ENCODE measurements around the gene SYT9.

The SYT9 gene

GRCh38 chr11:7435176-7435575 is 183.5 kb downstream of the SYT9 start:
- no peak for DNase-seq

GRCh38 chr11:7436146-7436545 is 184.4 kb downstream of the SYT9 start:
- DNase-seq = no peak

- peak; percentile 21 for DNase-seq
Observed at GRCh38 chr11:7436657-7437056, 185.0 kb downstream of the SYT9 start.

- DNase-seq = no peak
Observed at GRCh38 chr11:7437696-7438095, 186.0 kb downstream of the SYT9 start.

GRCh38 chr11:7439746-7440320 is 188.1 kb downstream of the SYT9 start:
- DNase-seq = no peak

GRCh38 chr11:7442588-7443215 is 191.0 kb downstream of the SYT9 start:
- DNase-seq = peak; percentile 70

- DNase-seq = no peak
Observed at GRCh38 chr11:7444091-7444981, 192.6 kb downstream of the SYT9 start.

GRCh38 chr11:7445564-7445963 is 193.9 kb downstream of the SYT9 start:
- DNase-seq = no peak

GRCh38 chr11:7448201-7448600 is 196.5 kb downstream of the SYT9 start:
- no peak for DNase-seq

GRCh38 chr11:7449211-7449840 is 197.6 kb downstream of the SYT9 start:
- no peak for DNase-seq

- no peak for DNase-seq
Observed at GRCh38 chr11:7449841-7450214, 198.1 kb downstream of the SYT9 start.

- no peak for DNase-seq
Observed at GRCh38 chr11:7450836-7451235, 199.1 kb downstream of the SYT9 start.

GRCh38 chr11:7451520-7451919 is 199.8 kb downstream of the SYT9 start:
- DNase-seq = no peak

GRCh38 chr11:7451952-7452494 is 200.3 kb downstream of the SYT9 start:
- no peak for DNase-seq

- no peak for DNase-seq
Observed at GRCh38 chr11:7454854-7455253, 203.2 kb downstream of the SYT9 start.

- no peak for DNase-seq
Observed at GRCh38 chr11:7457211-7457610, 205.5 kb downstream of the SYT9 start.

GRCh38 chr11:7462706-7463105 is 211.0 kb downstream of the SYT9 start:
- DNase-seq = no peak

GRCh38 chr11:7467652-7468051 is 215.9 kb downstream of the SYT9 start:
- DNase-seq = peak; percentile 1

- DNase-seq = no peak
Observed at GRCh38 chr11:7469351-7469865, 217.7 kb downstream of the SYT9 start.

GRCh38 chr11:7471071-7471470 is 219.4 kb downstream of the SYT9 start:
- DNase-seq = no peak

- no peak for DNase-seq
Observed at GRCh38 chr11:7473717-7474116, 222.0 kb downstream of the SYT9 start.

GRCh38 chr11:7480113-7480512 is 228.4 kb downstream of the SYT9 start:
- no peak for DNase-seq

- no peak for DNase-seq
Observed at GRCh38 chr11:7484131-7484530, 232.4 kb downstream of the SYT9 start.
